GM13976 (cell line): ENCODE measurements around the gene CTSA.

Experiments used
- DNase-seq: peaks from one replicate; pipeline ENCODE4 v3.0.0; 2012; ENCODE audit warnings: low spot score
- in situ Hi-C: fragments of 300-500 bp; cut with MboI; formaldehyde crosslinking; loops from one replicate; pipeline ENCODE4 v1.12.0; 2022; ENCODE audit warnings: low sequenced_read_pairs, mixed read lengths, inconsistent platforms; ENCODE audit not compliant: unreplicated experiment
- TF ChIP-seq, protein P1 (sequence below): IDR thresholded peaks from 2 replicates; pipeline ENCODE4 v1.5.1; 2012; ENCODE audit warnings: borderline replicate concordance, mild to moderate bottlenecking; ENCODE audit not compliant: insufficient read depth; ENCODE audit errors: extremely low read depth, missing control alignments, control extremely low read depth

Gene CTSA

DNA sequence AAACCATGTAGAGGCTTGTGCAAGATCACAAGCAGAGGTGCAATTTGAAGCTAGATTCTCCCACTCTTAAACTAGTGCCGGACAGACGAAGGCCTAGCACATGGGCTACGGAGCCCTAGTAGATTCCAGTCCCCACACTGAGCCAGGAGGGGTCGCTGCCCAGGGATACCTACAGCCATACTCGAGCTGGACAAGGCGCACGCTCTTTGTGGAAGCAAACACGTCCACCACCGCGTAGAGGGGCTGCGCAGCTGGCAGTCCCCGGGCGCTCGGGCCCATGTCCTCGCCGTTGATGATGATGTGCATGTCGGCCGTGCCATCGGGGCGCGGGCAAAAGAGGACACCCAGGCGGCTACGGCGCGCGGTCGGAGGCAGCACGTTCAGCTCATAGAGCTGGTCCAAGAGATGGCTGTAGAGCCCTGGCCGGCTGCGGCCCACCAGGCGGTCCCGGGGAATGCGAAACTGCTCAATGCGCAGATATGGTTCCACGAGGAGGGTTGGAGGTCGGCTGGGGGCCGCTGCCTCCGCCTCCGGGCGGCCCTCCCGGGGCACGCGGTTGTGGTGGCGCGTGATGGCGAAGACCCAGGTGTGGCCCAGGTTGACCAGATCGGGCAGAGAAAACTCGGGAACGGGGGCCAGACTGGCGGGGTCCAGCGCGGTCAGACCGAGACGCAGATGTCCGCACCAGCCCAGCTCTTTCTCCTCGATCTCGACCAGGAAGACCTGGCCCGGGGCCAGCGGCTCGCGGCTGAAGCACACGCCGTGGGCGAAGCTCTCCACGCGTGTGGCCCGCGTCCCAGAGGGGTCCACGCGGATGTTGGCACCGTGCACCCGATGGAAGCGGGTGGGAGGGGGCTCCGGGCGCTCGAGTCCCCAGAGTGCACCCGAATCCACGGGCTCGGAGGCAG is 804 bp upstream of the CTSA start:
- DNase-seq, result peak; percentile 74
- TF ChIP-seq, protein P1, sequence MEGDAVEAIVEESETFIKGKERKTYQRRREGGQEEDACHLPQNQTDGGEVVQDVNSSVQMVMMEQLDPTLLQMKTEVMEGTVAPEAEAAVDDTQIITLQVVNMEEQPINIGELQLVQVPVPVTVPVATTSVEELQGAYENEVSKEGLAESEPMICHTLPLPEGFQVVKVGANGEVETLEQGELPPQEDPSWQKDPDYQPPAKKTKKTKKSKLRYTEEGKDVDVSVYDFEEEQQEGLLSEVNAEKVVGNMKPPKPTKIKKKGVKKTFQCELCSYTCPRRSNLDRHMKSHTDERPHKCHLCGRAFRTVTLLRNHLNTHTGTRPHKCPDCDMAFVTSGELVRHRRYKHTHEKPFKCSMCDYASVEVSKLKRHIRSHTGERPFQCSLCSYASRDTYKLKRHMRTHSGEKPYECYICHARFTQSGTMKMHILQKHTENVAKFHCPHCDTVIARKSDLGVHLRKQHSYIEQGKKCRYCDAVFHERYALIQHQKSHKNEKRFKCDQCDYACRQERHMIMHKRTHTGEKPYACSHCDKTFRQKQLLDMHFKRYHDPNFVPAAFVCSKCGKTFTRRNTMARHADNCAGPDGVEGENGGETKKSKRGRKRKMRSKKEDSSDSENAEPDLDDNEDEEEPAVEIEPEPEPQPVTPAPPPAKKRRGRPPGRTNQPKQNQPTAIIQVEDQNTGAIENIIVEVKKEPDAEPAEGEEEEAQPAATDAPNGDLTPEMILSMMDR, result peak; percentile 40
- in situ Hi-C loops, result no loop called here

DNA sequence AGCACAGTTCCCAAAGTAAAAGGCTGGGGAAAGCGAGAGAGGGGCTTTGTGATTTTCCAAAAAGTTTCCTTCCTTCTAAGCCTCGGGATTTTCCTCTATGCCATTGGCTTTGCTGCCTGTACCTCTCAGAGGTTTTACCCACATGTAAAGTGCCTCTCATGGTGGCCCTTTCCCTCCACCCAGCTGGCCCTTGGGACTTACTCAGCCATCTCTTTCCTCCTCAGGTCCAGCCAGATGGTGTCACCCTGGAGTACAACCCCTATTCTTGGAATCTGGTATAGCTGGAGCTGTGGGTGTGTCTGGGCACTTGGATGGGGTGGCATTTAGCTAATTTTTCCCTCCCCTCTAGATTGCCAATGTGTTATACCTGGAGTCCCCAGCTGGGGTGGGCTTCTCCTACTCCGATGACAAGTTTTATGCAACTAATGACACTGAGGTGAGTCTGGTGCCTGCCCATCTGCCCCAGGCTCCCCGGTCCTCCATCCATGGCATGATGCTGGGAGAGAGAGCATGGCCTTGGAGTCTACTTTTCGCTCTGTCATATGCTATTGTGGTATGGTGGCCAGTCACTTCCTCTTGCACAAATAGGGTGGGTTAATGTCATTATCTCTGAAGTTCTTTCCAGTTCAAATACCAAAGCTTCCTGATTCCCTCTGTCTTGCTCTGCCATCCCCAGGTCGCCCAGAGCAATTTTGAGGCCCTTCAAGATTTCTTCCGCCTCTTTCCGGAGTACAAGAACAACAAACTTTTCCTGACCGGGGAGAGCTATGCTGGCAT is 1.1 kb downstream of the CTSA start:
- no peak for DNase-seq
- in situ Hi-C loops, result no loop called here
- TF ChIP-seq, protein P1, result no peak

DNA sequence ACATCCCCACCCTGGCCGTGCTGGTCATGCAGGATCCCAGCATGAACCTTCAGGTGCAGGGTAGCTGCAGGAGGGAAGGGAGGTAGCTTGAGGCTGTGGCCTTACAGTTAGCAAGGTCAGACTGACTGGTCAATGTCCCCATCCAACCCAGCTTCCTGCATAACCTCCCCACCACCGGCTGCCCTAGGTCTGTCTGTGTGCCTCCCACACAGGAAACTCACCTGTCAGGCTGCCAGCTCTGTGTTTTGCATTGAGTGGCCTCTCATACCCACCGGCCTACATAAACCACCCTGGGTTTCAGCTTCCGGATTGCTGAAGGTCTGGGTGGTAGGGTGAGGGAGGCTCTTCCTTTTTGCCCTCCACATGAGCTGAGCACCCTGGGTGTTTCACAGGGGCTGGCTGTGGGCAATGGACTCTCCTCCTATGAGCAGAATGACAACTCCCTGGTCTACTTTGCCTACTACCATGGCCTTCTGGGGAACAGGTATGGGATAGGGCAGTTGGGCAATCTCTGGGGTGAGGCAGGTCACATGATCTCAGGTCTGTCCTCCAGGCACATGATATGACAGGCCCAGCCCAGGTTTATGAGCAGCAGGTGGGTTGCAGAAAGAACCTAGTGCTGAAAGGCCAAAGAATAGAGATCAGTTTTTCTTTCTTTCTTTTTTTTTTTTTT is 1.8 kb downstream of the CTSA start:
- in situ Hi-C loops, result no loop called here
- TF ChIP-seq, protein P1, result no peak
- no peak for DNase-seq

DNA sequence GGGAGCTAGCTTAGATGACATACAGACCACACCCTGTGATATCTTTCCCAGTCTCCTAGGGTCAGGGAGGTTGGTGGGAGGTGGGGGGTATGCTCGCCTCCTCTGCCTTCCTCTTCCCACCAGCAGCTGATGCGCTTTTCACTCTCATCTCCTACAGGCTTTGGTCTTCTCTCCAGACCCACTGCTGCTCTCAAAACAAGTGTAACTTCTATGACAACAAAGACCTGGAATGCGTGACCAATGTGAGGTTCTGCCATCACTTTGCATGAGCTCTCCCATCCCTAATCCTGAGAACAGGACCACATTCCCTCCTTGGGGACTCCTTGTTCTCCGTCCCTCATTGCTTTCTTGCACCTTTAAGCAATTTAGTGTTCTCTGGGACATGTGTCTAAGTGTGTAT is 2.7 kb downstream of the CTSA start:
- TF ChIP-seq, protein P1, result no peak
- no peak for DNase-seq
- in situ Hi-C loops, result no loop called here

DNA sequence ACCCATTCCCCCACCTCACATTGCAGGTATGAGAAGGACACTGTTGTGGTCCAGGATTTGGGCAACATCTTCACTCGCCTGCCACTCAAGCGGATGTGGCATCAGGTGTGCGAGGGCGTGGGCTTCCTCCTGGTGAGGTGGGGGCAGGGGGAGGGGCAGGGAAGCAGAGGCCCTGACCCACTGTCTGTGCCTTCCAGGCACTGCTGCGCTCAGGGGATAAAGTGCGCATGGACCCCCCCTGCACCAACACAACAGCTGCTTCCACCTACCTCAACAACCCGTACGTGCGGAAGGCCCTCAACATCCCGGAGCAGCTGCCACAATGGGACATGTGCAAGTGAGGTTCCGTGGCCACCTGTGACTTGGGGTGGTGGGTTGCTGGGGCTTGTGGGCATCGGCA is 3.7 kb downstream of the CTSA start:
- in situ Hi-C loops, result no loop called here
- no peak for DNase-seq
- TF ChIP-seq, protein P1, result no peak

DNA sequence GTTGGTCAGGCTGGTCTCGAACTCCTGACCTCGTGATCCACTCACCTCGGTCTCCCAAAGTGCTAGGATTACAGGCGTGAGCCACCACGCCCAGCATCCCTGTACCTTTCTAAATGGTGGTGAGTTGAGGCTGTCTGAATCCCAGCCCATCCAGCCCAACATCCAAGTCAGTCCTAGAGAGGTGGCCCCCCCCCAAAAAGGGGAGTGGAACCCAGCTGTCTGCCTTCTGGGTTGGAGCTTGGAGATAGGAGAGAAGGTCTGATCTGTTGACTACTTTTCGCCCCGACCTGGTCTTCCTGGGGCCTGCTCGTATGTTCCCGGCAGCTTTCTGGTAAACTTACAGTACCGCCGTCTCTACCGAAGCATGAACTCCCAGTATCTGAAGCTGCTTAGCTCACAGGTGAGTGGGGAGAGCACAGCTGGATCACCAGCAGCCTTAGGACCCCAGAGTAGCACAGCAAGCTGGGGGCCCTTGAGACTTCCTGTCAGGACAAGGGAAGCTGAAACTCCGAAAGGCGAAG is 5.6 kb downstream of the CTSA start:
- in situ Hi-C loops, result no loop called here
- no peak for DNase-seq
- TF ChIP-seq, protein P1, result no peak
